HG03342 (cell line): ENCODE data around the gene PSD.
A peak's percentile ranks its signal among the peaks of the same experiment; 100 is the strongest.

Experiments
- ATAC-seq: cut with Tn5 transposase; IDR thresholded peaks from one replicate; pipeline ENCODE4 v1.9.1; 2021; ENCODE audit warnings: mild to moderate bottlenecking, moderate library complexity; ENCODE audit not compliant: unreplicated experiment

The PSD gene

GRCh38 chr10:102449321-102450123 lies 30.9 kb upstream of the PSD start:
- peak; percentile 50 for ATAC-seq

GRCh38 chr10:102444851-102445250 lies 26.3 kb upstream of the PSD start:
- no peak for ATAC-seq

GRCh38 chr10:102438374-102438773 lies 19.8 kb upstream of the PSD start:
- no peak for ATAC-seq

GRCh38 chr10:102437515-102437914 lies 18.9 kb upstream of the PSD start:
- ATAC-seq = no peak

- no peak for ATAC-seq
Measured at GRCh38 chr10:102436312-102436711, 17.7 kb upstream of the PSD start.

- ATAC-seq = no peak
Measured at GRCh38 chr10:102435529-102436233, 17.1 kb upstream of the PSD start.

GRCh38 chr10:102435133-102435497 lies 16.5 kb upstream of the PSD start:
- ATAC-seq = no peak

GRCh38 chr10:102434394-102435132 lies 16.0 kb upstream of the PSD start:
- ATAC-seq = no peak

GRCh38 chr10:102433619-102434046 lies 15.0 kb upstream of the PSD start:
- no peak for ATAC-seq

GRCh38 chr10:102432162-102432950 lies 13.8 kb upstream of the PSD start, which contains the start of gene CUEDC2:
CUEDC2 (minus strand) TSS chr10:102432574; CDS start chr10:102425188, 7,386 bp downstream.
- ATAC-seq = peak; percentile 82

- no peak for ATAC-seq
Measured at GRCh38 chr10:102431452-102432124, 13.0 kb upstream of the PSD start.

- ATAC-seq = no peak
Measured at GRCh38 chr10:102429468-102429867, 10.9 kb upstream of the PSD start.

- no peak for ATAC-seq
Measured at GRCh38 chr10:102426803-102427287, 8.3 kb upstream of the PSD start.

- no peak for ATAC-seq
Measured at GRCh38 chr10:102425444-102425843, 6.9 kb upstream of the PSD start.

GRCh38 chr10:102424916-102425315 lies 6.3 kb upstream of the PSD start:
- ATAC-seq = no peak

- ATAC-seq = no peak
Measured at GRCh38 chr10:102424145-102424544, 5.6 kb upstream of the PSD start.

GRCh38 chr10:102423372-102423968 lies 4.9 kb upstream of the PSD start:
- ATAC-seq = no peak

- no peak for ATAC-seq
Measured at GRCh38 chr10:102422545-102423129, 4.1 kb upstream of the PSD start.
